Left lung (tissue), 10 donors: ENCODE measurements around the gene CKB. TPM values are rescaled to one million over a fixed set of nuclear protein-coding genes. Genes with fewer than 3 reads are reported as not detected.

ENCODE experiments used
- ATAC-seq: fragments of 200-7000 bp; cut with Tn5 transposase; one replicate; pipeline ENCODE4 v1.9.1; 2020; ENCODE audit warnings: moderate library complexity
- DNase-seq, 4 donors: peaks; one replicate each; pipeline ENCODE4 v3.0.0-alpha.2; 2013 to 2020
- H3K27ac ChIP-seq, 2 donors: fragments of 200-600 bp; sonication (generic) in 1 of 2; one replicate each; pipeline versions ENCODE4 v1.5.0 to v1.8.0; 2020 to 2021
- H3K27me3 ChIP-seq, 2 donors: fragments of 200-600 bp; sonication (generic) in 1 of 2; one replicate each; pipeline versions ENCODE4 v1.5.0 to v1.8.0; 2020 to 2021
- H3K36me3 ChIP-seq, 2 donors: fragments of 200-600 bp; sonication (generic) in 1 of 2; one replicate each; pipeline versions ENCODE4 v1.5.0 to v1.8.0; 2020 to 2021
- H3K4me1 ChIP-seq, 2 donors: fragments of 200-600 bp; one replicate each; pipeline ENCODE4 v1.8.0; 2021
- H3K4me3 ChIP-seq, 2 donors: fragments of 200-600 bp; sonication (generic) in 1 of 2; one replicate each; pipeline versions ENCODE4 v1.5.0 to v1.8.0; 2020 to 2021; ENCODE audit warnings: mild to moderate bottlenecking in 1 of 2
- H3K9me3 ChIP-seq, 2 donors: fragments of 200-600 bp; sonication (generic) in 1 of 2; one replicate each; pipeline versions ENCODE4 v1.5.0 to v1.8.0; 2020 to 2021
- intact Hi-C, 2 donors: fragments of 100-400 bp; cut with DNase I; formaldehyde crosslinking; loops; one replicate each; pipeline versions ENCODE4 v1.11.2 to v1.14.2; 2022
- polyA plus RNA-seq, 6 donors: library from polyadenylated mRNA; unstranded; fragments of 120-200 nt; gene quantifications; one replicate each; pipeline ENCODE4 v1.2.1, GENCODE V29; 2013; ENCODE audit not compliant: insufficient read length in 6 of 6
- total RNA-seq, 2 donors: library from RNA; stranded (reverse); fragmentation: NEBNext Ultra II Directional; extraction: Animal tissue kit (Norgen Biotek cat#: 25700); gene quantifications; one replicate each; pipeline ENCODE4 v1.2.1, GENCODE V29; 2021
- TF ChIP-seq, protein P1 (sequence below), 2 donors: fragments of 200-600 bp; sonication (generic) in 1 of 2; IDR thresholded peaks; one replicate each; pipeline versions ENCODE4 v1.5.0 to v1.8.0; 2021; ENCODE audit warnings: antibody characterized with exemption in 2 of 2
- donor health status: DM: no; HTN: yes; CAD: no.
- donor health status: DM: no; HTN: no; CAD: no.

CKB gene
- total and polyA plus RNA-seq, 8 donors: 129 to 312 (median 210) TPM

DNA sequence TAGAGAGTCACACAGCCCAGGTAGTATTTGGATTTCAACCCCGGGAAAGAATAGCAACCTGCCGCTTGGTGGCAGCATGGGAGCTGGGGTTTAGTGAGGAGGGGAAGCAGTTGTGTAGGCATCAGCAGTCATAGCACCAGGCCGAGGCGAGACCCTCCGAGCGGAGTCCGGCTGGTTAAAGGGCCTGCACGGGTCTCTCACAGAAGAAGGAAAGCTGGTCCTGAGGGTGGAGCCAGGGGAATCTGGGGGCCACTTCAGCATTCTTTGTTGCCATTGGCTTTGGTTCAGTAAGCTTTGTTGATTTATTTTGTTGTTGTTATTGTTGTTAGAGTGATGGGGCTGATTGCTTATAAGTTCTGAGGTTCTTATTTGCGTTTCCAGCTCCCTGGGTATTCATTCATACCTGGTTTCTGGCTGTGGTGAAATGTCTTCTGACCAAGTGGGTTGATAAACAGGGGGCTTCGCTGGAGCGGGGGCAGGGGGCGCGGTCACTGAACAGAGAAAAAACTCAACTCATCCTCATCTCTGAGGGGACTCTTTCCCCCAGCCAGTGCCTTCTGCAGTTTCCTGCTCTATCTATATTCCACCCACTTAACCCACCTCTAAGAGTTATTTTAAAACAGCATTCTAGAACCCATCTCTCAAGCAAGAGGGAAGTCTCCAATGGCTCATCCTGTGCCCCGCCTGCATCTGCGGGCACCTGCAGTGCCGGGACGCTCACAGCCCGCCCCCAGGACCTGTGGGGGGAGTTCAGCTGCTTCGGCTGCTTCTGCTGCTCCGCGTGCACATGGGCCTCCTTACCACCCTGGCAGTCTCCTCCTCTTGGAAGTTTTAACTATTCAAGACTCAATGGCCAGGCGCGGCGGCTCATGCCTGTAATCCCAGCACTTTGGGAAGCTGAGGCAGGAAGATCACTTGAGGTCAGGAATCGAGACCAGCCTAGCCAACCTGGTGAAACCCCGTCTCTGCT is 11.6 kb downstream of the CKB start:
- peaks cover 5 to 15% of the 10 kb centered on the region in 2 donors for H3K4me1 ChIP-seq
- no peak for ATAC-seq
- H3K36me3 ChIP-seq: peaks cover 0 to 57% of the 10 kb centered on the region in 2 donors
- DNase-seq: peak in 2 of 4 donors; percentile 29 to 60
- intact Hi-C loops: no loop called here
- H3K4me3 ChIP-seq: no peak overlapping the region
- TF ChIP-seq, protein P1, sequence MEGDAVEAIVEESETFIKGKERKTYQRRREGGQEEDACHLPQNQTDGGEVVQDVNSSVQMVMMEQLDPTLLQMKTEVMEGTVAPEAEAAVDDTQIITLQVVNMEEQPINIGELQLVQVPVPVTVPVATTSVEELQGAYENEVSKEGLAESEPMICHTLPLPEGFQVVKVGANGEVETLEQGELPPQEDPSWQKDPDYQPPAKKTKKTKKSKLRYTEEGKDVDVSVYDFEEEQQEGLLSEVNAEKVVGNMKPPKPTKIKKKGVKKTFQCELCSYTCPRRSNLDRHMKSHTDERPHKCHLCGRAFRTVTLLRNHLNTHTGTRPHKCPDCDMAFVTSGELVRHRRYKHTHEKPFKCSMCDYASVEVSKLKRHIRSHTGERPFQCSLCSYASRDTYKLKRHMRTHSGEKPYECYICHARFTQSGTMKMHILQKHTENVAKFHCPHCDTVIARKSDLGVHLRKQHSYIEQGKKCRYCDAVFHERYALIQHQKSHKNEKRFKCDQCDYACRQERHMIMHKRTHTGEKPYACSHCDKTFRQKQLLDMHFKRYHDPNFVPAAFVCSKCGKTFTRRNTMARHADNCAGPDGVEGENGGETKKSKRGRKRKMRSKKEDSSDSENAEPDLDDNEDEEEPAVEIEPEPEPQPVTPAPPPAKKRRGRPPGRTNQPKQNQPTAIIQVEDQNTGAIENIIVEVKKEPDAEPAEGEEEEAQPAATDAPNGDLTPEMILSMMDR (IDR thresholded peaks at IDR 0.05): no peak
- H3K27ac ChIP-seq: no peak overlapping the region
- H3K27me3 ChIP-seq: no peaks in the 10 kb centered on the region
- no peaks in the 10 kb centered on the region for H3K9me3 ChIP-seq

DNA sequence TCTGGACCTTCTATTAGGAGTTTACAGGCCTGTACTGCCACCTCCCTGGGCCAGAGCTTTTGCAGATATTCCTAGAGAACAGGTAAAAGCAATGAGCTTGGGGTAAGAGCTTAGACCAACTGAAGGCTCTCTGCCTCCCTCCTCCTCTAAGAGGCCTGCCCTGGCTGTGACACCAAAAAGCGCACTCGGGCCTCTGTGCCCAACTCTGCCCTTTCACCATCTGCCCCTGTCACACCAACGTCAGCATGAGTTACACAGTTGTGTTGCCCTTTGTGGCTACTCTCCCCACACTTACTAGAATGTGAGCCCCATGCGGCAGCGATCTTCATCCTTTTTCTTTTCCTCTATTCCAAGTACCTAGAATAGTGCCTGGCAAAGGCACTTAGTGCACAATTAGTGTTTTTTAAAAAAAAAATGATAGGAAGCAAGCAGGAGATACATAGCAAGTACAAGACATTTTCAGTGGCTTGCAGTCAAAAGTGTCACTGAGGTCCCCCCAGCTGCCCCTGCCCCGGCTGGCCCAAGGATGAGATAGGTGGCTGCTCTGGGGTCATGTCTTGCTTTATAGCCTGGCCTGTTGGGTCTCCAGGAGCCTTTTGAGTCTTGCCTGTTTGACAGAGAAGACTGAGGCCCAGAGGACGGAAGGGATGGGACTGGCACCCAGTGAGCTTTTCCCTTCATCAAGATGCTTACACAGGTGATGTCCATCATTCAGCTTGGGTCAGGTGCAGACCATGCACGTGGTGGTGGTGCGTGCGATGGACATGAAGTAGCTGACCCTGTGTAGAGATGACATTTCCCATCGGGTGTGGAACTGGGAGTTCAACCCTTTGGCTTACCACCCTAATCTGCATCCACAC is 12.5 kb downstream of the CKB start:
- no peak overlapping the region for H3K4me3 ChIP-seq
- ATAC-seq: no peak
- peaks cover 5 to 15% of the 10 kb centered on the region in 2 donors for H3K4me1 ChIP-seq
- intact Hi-C loops: no loop called here
- DNase-seq: peak in 1 of 4 donors; percentile 16
- H3K27ac ChIP-seq: no peak overlapping the region
- TF ChIP-seq, protein P1 (IDR thresholded peaks at IDR 0.05): no peak
- peaks cover 0 to 66% of the 10 kb centered on the region in 2 donors for H3K36me3 ChIP-seq
- no peaks in the 10 kb centered on the region for H3K9me3 ChIP-seq
- H3K27me3 ChIP-seq: no peaks in the 10 kb centered on the region

- H3K27ac ChIP-seq: no peak overlapping the region
- no peaks in the 10 kb centered on the region for H3K27me3 ChIP-seq
Measured at GRCh38 chr14:103508521-103509329, 13.9 kb downstream of the CKB start.

DNA sequence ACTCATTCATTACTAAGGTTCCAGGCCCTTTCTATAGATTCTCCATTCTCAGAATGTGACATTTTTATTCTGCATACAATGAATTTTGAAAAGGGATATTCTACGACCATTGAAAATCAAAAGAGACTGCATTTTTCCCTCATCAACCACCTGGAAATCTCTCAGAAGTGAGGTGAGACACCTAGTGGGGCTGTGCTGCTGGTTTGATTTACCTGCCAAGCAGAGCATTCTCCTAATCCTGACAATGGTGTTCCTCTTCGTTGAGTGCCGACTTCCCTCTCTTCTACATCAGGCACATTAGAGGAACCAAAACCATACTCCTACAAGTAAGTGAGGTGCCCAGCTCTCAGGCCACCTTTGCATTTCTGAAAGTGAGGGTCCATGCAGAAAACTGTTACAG is 14.9 kb downstream of the CKB start:
- intact Hi-C loops: no loop called here
- H3K36me3 ChIP-seq: peaks cover 0 to 85% of the 10 kb centered on the region in 2 donors
- TF ChIP-seq, protein P1 (IDR thresholded peaks at IDR 0.05): no peak

More at GRCh38 chr14:103508521-103509329, 13.9 kb downstream of the CKB start:
- peak in 1 of 4 donors; percentile 6 for DNase-seq
- H3K36me3 ChIP-seq: peaks cover 0 to 75% of the 10 kb centered on the region in 2 donors
- no peak overlapping the region for H3K4me3 ChIP-seq
- peaks cover 5 to 13% of the 10 kb centered on the region in 2 donors for H3K4me1 ChIP-seq
- intact Hi-C loops: no loop called here
- ATAC-seq: no peak
- TF ChIP-seq, protein P1 (IDR thresholded peaks at IDR 0.05): no peak
- no peaks in the 10 kb centered on the region for H3K9me3 ChIP-seq

More for the DNA sequence above, 14.9 kb downstream of the CKB start:
- no peak for ATAC-seq
- Histone ChIP-seq H3K27me3 (no peaks in the 10 kb centered on the region), H3K9me3 (no peaks in the 10 kb centered on the region), H3K4me1 (peaks cover 5% of the 10 kb centered on the region in 2 donors), H3K4me3 (no peak overlapping the region), H3K27ac (no peak overlapping the region)
- DNase-seq: peak in 1 of 4 donors; percentile 10
